Esophagus muscularis mucosa (tissue), 4 donors: Measurements from ENCODE around the gene CD34. TPM values are rescaled to one million over a fixed set of nuclear protein-coding genes. Genes with fewer than 3 reads are reported as not detected.
A peak's percentile ranks its signal among the peaks of the same experiment; 100 is the strongest.
"Not testable (repeated sequence)": the region's sequence is repeated elsewhere in the genome, so short reads cannot be mapped to it uniquely, and the experiment has no call there.

Experiments used
- DNase-seq: peaks from one replicate; pipeline ENCODE4 v3.0.0-alpha.2; 2017; ENCODE audit errors: extremely low spot score
- H3K27ac ChIP-seq, 4 donors: fragments of 200-600 bp; sonication (generic); replicated peaks in 1 of 4; 1 replicate in 3 of 4; 2 replicates in 1 of 4; pipeline ENCODE4 v1.5.1; 2016 to 2019; ENCODE audit warnings: mild to moderate bottlenecking in 1 of 4
- H3K27me3 ChIP-seq, 4 donors: fragments of 200-600 bp; sonication (generic); one replicate each; pipeline versions ENCODE4 v1.5.1 to v1.6.0; 2016 to 2019
- H3K36me3 ChIP-seq, 4 donors: fragments of 200-600 bp; sonication (generic); one replicate each; pipeline ENCODE4 v1.5.1; 2016 to 2019
- H3K4me1 ChIP-seq, 4 donors: fragments of 200-600 bp; sonication (generic); one replicate each; pipeline ENCODE4 v1.5.1; 2016 to 2019
- H3K4me3 ChIP-seq, 4 donors: fragments of 200-600 bp; sonication (generic); 1 replicate in 2 of 4; 2 replicates in 2 of 4; pipeline ENCODE4 v1.5.1; 2016 to 2019; ENCODE audit warnings: mild to moderate bottlenecking in 4 of 4, moderate library complexity in 1 of 4
- H3K9me3 ChIP-seq, 4 donors: fragments of 200-600 bp; sonication (generic); 1 replicate in 3 of 4; 2 replicates in 1 of 4; pipeline ENCODE4 v1.5.1; 2016 to 2019
- EP300 ChIP-seq: sonication (generic); formaldehyde crosslinking; IDR thresholded peaks from one replicate; pipeline ENCODE4 v1.6.1; 2017; ENCODE audit warnings: antibody characterized with exemption
- POLR2A ChIP-seq: fragments of 450-650 bp; IDR thresholded peaks from one replicate; pipeline ENCODE4 v1.6.1; 2017; ENCODE audit warnings: antibody characterized with exemption, moderate library complexity, mild to moderate bottlenecking, low read depth
- POLR2AphosphoS5 ChIP-seq, 2 donors: sonication (generic); formaldehyde crosslinking; IDR thresholded peaks; one replicate each; pipeline ENCODE4 v1.6.1; 2017; ENCODE audit warnings: antibody characterized with exemption in 2 of 2
- WGBS: methylation state at CpG from one replicate; pipeline ENCODE4 v1.1.5; 2018; 5-methylcytosine and 5-hydroxymethylcytosine counted together
- intact Hi-C: fragments of 100-400 bp; cut with DNase I; formaldehyde crosslinking; loops from one replicate; pipeline ENCODE4 v1.15.1; 2023
- total RNA-seq, 4 donors: library from RNA; depleted of rRNA; stranded (reverse); fragments of >200 nt; gene quantifications; one replicate each; pipeline versions ENCODE4 v1.1.0 to v1.2.1, GENCODE V29; 2016
- TF ChIP-seq, protein P1 (sequence below), 3 experiments: fragments of 200-600 bp in 2 of 3; fragments of 450-650 bp in 1 of 3; sonication (generic) in 2 of 3; IDR thresholded peaks; one replicate each; pipeline ENCODE4 v1.5.1; 2017 to 2019; ENCODE audit warnings: antibody characterized with exemption in 3 of 3, mild to moderate bottlenecking in 2 of 3, moderate library complexity in 1 of 3

The CD34 gene
- total RNA-seq, 4 donors from 2014 or later: 70.2 to 136 (median 93.3) TPM

DNA sequence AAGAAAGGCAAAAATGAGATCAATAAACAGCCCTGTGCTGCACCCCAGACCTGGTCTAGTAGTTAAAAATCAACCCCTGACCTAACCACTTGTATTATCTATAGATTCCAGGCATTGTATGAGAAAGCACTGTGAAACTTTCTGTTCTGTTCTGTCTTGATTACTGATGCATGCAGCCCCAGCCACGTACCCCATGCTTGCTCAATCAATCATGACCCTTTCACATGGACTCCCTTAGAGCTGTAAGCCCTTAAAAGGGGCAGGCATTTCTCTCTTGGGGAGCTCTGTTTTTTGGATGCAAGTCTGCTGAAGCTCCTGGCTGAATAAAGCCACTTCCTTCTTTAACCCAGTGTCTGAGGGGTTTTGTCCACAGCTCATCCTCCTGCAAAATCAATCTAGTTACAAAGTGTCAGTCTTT, 24.2 kb upstream of the CD34 start:
- H3K4me1 ChIP-seq: no peaks in the 10 kb centered on the region
- DNase-seq: no peak
- intact Hi-C loops: no loop called here
- no peak overlapping the region for H3K27ac ChIP-seq
- H3K4me3 ChIP-seq: no peak overlapping the region
- no peaks in the 10 kb centered on the region for H3K9me3 ChIP-seq
- WGBS: 58% methylated on average over 1 of the region's 1 CpG
- TF ChIP-seq, protein P1, sequence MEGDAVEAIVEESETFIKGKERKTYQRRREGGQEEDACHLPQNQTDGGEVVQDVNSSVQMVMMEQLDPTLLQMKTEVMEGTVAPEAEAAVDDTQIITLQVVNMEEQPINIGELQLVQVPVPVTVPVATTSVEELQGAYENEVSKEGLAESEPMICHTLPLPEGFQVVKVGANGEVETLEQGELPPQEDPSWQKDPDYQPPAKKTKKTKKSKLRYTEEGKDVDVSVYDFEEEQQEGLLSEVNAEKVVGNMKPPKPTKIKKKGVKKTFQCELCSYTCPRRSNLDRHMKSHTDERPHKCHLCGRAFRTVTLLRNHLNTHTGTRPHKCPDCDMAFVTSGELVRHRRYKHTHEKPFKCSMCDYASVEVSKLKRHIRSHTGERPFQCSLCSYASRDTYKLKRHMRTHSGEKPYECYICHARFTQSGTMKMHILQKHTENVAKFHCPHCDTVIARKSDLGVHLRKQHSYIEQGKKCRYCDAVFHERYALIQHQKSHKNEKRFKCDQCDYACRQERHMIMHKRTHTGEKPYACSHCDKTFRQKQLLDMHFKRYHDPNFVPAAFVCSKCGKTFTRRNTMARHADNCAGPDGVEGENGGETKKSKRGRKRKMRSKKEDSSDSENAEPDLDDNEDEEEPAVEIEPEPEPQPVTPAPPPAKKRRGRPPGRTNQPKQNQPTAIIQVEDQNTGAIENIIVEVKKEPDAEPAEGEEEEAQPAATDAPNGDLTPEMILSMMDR (IDR thresholded peaks at IDR 0.05): no peak
- TF ChIP-seq POLR2AphosphoS5 (IDR thresholded peaks at IDR 0.05): no peak
- TF ChIP-seq POLR2A: no peak
- H3K27me3 ChIP-seq: no peaks in the 10 kb centered on the region
- no peaks in the 10 kb centered on the region for H3K36me3 ChIP-seq

DNA sequence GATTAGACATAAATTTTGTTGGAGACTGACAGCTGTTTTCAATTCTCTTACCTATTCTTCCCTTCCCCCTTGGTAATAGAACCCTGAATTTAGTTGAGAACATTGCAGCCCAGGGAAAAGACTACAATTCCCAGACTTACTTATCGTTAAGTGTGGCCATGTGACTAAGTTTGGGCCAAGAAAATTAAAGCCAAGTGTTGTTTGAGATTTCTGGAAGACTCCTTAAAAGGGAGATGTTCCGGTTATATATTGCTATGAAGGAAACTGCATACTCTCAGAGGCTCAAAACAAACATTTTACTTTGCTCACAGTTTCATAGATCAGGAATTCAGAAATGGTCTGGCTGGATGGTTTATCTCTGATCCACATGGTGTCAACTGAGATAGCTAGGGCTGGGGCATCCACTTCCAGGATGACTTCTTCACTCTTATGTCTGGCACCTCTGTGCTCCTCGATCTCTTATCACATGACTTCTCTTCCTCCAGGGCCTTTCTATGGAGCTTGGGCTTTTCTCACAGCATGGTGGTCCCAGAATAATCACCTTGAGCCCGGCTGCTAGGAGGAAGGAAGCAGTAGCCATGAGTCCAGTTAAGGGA, 22.4 kb upstream of the CD34 start:
- DNase-seq: no peak
- TF ChIP-seq POLR2AphosphoS5 (IDR thresholded peaks at IDR 0.05) (no peak), POLR2A (no peak), EP300 (no peak)
- TF ChIP-seq, protein P1 (IDR thresholded peaks at IDR 0.05): no peak
- intact Hi-C loops: no loop called here
- Histone ChIP-seq H3K9me3 (no peaks in the 10 kb centered on the region), H3K36me3 (no peaks in the 10 kb centered on the region), H3K4me3 (no peak overlapping the region), H3K27me3 (no peaks in the 10 kb centered on the region), H3K27ac (no peak overlapping the region), H3K4me1 (no peaks in the 10 kb centered on the region)
- WGBS: 75% methylated on average over 4 of the region's 4 CpGs

DNA sequence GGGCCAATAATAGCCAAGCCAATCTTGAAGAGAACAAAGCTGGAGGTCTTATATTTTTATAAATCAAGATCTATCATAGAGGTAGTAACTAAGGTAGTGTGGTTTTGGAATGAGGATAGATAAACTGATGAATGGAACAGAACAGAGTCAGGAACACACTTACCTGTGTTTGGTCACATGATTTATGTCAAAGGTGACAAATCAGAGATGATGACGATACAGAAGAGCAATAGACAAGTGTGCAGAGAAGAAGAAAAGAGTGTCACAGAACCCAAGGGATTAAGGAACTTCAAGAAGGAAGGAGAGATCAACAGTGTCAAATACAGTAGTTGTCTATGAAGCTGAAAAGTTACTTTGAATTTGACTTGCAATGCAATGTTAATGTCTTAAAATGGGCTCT, 16.1 kb upstream of the CD34 start:
- intact Hi-C loops: no loop called here
- DNase-seq: peak; percentile 10
- Histone ChIP-seq H3K9me3 (no peaks in the 10 kb centered on the region), H3K27me3 (no peaks in the 10 kb centered on the region), H3K4me1 (peaks cover 34 to 39% (median 38%) of the 10 kb centered on the region in 4 donors), H3K4me3 (no peak overlapping the region), H3K27ac (no peak overlapping the region), H3K36me3 (no peaks in the 10 kb centered on the region)
- TF ChIP-seq POLR2AphosphoS5 (IDR thresholded peaks at IDR 0.05) (no peak), POLR2A (no peak), EP300 (no peak)
- TF ChIP-seq, protein P1 (IDR thresholded peaks at IDR 0.05): no peak
- WGBS: 98% methylated on average over 1 of the region's 1 CpG

DNA sequence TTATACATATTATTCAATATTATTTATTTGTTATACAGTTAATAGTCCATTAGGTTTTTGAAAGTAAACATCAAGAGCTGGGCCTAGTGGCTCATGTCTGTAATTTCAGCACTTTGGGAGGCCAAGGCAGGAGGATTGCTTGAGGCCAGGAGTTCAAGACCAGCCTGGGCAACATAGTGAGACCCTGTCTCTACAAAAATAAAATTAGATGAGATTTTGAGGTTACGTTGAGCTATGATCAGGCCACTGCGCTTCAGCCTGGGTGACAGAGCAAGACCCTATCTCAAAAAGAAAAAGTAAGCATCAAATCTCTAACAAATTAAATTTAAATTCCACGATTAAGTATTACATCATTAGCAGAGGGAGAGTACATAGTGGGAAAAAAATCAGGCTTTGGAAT, 15.0 kb upstream of the CD34 start:
- H3K9me3 ChIP-seq, intact Hi-C loops, H3K36me3 ChIP-seq, H3K4me3 ChIP-seq, H3K27ac ChIP-seq, H3K27me3 ChIP-seq: not testable (repeated sequence)
- peak; percentile 53 for DNase-seq
- peaks cover 35 to 45% (median 40%) of the 10 kb centered on the region in 4 donors for H3K4me1 ChIP-seq
- over 99% methylated on average over 3 of the region's 3 CpGs for WGBS

DNA sequence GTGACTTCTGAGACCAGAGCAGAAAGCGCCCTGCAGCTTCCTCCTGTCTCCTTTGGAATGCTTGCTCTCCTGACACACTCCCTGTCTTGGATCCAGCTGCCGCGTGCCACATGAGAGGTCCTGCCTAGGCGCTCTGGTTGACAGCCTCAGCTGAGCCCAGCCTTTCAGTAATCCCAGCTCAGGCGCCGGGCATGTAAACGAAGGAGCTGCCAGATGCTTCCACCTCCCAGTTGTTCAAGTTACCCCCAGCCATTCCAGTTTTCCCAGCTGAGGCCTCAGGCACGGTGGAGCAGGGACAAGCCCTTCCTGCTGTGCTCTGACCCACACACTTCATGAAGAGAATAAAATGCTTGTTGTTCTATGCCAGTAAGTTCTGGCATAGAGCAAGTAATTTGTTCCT, 14.3 kb upstream of the CD34 start:
- H3K4me3 ChIP-seq: no peak overlapping the region
- DNase-seq: no peak
- intact Hi-C loops: no loop called here

More for the DNA sequence above, 14.3 kb upstream of the CD34 start:
- H3K9me3 ChIP-seq: no peaks in the 10 kb centered on the region
- TF ChIP-seq, protein P1 (IDR thresholded peaks at IDR 0.05): no peak
- TF ChIP-seq POLR2AphosphoS5 (IDR thresholded peaks at IDR 0.05): peak in 1 of 2 donors; percentile 39
- no peak for TF ChIP-seq POLR2A
- no peak for TF ChIP-seq EP300
- WGBS: 17% methylated on average over 8 of the region's 8 CpGs
- no peaks in the 10 kb centered on the region for H3K36me3 ChIP-seq
- H3K4me1 ChIP-seq: peaks cover 41 to 52% (median 47%) of the 10 kb centered on the region in 4 donors
- H3K27me3 ChIP-seq: no peaks in the 10 kb centered on the region
- H3K27ac ChIP-seq: peak overlapping the region; percentile 51 to 68 (median 61)
